HFF-Myc (cell line): ENCODE results near the gene PPFIA4.
A peak's percentile ranks its signal among the peaks of the same experiment; 100 is the strongest.

Experiments
- DNase-seq: peaks from one replicate; pipeline ENCODE4 v3.0.0-alpha.2; 2011; ENCODE audit warnings: low read depth; ENCODE audit errors: extremely low read depth
- H3K4me3 ChIP-seq: replicated peaks from 2 replicates; pipeline ENCODE4 v1.5.1; 2011; ENCODE audit warnings: low read depth, mild to moderate bottlenecking, control low read depth, low read length
- TF ChIP-seq, protein P1 (sequence below): IDR thresholded peaks from 2 replicates; pipeline ENCODE4 v1.5.1; 2012; ENCODE audit warnings: mild to moderate bottlenecking, low read depth, low read length, control low read depth; ENCODE audit errors: missing control alignments

The PPFIA4 gene

DNA sequence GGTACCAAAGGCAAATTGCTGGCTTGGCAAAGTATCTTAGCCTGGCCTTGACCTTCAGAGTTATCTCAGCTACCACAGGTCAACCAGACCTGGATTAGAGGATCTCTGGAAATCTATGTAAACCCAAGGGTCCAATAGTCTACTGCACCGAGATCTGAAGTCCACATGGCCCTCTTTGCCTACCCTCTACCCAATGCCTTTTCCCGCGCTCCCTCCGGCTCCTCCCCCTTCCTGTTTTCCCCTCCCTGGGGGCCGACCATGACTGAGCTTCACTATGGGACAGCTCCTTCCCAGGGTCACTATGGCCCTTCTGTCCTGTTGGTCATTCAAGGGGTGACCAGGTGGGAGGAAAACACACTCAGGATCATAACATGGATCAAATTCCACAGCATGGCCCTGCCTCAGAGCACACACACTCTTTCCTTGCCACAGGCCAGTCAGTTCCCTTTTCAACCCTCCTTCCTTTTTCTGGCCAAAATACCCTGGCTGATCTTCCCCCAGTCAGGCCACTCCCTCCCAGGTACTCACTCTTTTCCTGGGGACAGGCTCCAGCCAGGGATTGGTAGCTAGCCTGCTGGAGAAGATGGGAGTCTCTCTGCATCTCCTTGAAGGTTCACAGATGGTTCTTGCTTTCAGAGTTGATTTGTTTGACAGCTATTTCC lies 38.2 kb upstream of the PPFIA4 start:
- no peak for DNase-seq
- TF ChIP-seq, protein P1, sequence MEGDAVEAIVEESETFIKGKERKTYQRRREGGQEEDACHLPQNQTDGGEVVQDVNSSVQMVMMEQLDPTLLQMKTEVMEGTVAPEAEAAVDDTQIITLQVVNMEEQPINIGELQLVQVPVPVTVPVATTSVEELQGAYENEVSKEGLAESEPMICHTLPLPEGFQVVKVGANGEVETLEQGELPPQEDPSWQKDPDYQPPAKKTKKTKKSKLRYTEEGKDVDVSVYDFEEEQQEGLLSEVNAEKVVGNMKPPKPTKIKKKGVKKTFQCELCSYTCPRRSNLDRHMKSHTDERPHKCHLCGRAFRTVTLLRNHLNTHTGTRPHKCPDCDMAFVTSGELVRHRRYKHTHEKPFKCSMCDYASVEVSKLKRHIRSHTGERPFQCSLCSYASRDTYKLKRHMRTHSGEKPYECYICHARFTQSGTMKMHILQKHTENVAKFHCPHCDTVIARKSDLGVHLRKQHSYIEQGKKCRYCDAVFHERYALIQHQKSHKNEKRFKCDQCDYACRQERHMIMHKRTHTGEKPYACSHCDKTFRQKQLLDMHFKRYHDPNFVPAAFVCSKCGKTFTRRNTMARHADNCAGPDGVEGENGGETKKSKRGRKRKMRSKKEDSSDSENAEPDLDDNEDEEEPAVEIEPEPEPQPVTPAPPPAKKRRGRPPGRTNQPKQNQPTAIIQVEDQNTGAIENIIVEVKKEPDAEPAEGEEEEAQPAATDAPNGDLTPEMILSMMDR = no peak
- H3K4me3 ChIP-seq = no peak overlapping the region

DNA sequence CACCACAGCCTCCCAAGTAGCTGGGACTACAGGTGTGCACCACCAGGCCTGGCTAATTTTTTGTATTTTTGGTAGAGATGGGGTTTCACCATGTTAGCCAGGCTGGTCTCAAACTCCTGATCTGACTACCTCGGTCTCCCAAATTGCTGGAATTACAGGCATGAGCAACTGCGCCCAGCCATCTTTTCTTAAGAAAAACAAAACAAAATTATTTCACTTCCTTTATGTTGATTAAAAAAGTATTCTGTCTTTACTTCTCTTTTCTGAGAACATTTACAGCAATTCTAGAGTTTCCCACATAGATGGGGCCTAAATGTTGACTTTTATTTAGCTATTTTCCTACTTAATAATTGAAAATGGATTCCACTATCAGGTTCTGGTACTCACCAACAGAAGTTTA lies 36.4 kb upstream of the PPFIA4 start:
- TF ChIP-seq, protein P1 = no peak
- DNase-seq = no peak
- no peak overlapping the region for H3K4me3 ChIP-seq

DNA sequence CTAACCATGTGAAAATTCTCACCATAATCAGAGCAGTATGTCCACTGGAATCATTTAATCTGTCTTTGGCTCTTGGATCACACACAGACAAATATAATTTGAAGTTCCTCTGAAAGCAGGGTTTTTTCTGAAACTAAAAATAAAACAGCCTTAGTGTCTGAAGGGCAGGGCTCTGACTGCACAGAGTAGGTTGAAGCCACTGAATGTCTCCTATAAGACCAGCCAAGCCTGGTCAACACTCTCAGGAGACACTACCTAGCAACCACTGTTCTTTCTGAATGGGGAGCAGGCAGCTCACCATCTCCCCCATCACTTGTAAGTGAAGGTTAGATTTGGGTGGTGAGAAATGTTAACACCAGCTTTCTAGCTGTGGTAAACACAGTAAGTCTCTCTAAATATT lies 35.2 kb upstream of the PPFIA4 start:
- no peak for DNase-seq
- TF ChIP-seq, protein P1 = no peak
- H3K4me3 ChIP-seq = no peak overlapping the region

DNA sequence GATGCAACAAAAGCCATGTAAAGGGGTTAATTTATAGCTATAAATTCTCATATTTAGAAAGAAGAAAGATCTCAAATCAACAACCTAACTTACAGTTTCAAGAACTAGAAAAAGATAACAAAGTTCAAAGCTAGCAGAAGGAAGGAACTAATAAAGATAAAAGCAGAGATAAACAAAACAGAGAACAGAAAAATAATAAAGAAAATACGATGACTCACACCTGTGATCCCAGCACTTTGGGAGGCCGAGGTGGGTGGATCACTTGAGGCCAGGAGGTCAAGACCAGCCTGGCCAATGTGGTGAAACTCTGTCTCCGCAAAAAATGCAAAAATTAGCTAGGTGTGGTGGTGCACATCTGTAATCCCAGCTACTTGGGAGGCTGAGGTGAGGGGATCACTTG lies 31.5 kb upstream of the PPFIA4 start:
- DNase-seq = no peak
- TF ChIP-seq, protein P1 = no peak
- H3K4me3 ChIP-seq = no peak overlapping the region

DNA sequence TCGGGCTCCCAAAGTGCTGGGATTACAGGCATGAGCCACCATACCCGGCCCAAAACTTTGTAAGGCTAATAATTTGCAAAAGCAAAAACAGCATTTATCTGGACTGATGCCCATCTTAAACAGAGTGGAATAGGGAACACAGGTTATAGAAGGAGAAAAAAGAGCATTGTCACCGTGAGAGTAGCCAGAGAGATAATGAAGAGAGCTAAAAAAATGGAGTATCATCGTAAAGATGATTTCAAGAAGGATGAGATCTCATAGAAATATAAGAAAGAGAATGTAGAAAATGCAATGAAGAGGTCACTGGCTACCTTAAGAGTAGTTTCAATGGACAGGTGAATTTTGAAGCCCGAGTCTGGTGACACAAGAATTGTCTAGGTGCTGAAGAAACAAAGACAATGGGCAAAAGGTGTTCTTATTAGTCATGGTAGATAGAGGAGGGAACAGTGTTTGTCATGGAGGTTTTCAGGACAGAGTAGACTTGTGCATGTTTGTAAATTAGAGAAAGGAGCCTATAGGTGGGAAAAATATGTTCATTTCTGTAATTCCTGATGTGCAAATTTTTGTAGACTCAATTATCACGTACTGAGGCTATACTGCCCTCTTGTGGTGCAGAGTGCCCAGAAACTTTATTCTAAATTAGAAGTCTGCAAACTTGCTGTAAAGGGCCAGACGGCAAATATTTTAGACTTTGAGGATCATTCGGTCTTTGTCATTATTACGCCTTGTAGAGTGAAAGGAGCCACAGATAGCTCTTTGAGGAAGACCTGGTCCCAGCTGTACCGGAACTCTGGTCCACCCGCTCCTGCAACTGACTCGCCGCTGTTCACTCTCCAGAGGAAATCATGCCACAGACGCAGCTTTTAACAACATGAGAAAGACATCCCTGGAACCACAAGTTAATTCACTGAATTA lies 27.2 kb upstream of the PPFIA4 start:
- peak; percentile 44 for DNase-seq
- H3K4me3 ChIP-seq = no peak overlapping the region
- TF ChIP-seq, protein P1 = peak; percentile 72

DNA sequence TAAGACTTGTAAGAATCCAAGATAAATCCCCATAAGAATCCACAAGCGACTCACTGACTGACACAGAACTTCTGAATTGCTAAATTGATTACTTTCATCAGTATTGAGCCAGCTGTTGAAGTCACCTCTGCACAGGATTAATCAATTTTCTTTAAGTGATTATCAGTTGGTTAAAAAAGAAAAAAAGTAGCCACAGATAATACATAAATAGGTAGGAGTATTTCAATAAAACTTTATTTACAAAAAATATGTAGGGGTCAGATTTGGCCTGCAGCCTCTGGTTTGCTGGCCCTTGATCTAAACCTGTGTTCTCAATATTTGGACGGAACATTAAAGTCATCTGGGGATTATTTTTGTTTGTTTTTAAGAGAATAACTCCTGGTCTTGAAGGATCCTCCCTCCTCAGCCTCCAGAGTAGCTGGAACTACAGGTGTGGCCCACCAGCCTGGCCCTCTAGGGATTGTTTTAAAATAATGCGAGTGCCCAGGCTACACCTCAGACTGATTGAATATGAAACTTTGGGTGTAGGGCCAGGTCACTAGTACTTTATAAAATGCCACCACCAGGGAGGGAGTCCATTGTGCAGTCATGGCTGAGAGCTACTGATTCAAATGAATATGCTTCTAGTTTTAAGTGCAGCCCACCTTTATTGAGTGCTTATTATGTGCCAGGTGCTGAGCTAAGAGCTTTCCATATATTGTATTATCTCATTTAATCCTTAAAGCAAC lies 25.9 kb upstream of the PPFIA4 start:
- no peak for DNase-seq

More for the DNA sequence above, 25.9 kb upstream of the PPFIA4 start:
- H3K4me3 ChIP-seq = no peak overlapping the region
- TF ChIP-seq, protein P1 = no peak
